GM12891 (cell line): ENCODE results near the gene AP1M1.

Experiments
- POLR2A ChIP-seq: IDR thresholded peaks from 2 replicates; pipeline ENCODE4 v1.6.1; 2011; ENCODE audit warnings: low read depth, low read length, control low read depth
- POLR2AphosphoS5 ChIP-seq: IDR thresholded peaks from 2 replicates; pipeline ENCODE4 v1.6.1; 2011; ENCODE audit warnings: low read depth, low read length, control low read depth
- SPI1 ChIP-seq: IDR thresholded peaks from 2 replicates; pipeline ENCODE4 v1.6.1; 2011; ENCODE audit warnings: low read depth, low read length, control low read depth
- TAF1 ChIP-seq: IDR thresholded peaks from 2 replicates; pipeline ENCODE4 v1.6.1; 2011; ENCODE audit warnings: low read depth, low read length, control low read depth

DNA sequence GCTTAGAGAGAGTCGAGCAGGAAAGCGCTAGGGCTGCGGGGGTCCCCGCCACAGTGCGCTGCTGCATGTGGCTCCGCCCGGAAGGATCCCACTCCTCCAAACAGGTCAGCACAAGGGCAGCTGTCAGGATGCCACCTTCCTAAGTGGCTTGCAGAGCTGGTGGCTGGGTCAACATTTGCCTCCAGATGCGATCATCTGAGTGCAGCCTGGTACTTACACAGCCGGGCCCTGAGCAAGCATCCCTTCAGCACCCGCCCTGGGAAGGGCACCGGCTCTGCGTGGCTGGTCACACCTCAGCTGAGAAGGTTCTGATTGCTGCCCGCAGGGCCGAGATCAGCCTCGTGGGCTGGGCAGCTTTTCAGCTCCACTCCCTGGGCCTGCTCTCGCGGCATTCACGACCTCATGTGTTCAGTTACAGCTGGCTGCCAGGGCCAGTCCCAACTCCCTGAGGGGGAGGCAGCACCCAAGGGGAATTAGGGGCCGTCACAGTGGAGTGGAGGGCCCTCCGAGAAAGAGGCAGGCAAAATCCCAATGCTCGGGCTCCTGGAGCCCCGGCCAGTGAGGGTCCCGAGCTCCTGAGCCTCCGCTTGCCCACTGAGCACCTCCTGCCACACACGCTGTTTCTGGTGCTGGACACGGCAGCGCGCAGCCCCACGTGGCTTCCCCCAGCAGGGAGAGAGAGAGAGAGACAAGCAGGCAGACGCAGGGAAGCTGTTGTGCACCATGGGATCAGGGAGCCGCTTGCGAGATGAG lies 26.8 kb downstream of the AP1M1 start:
- no peak for TF ChIP-seq TAF1
- TF ChIP-seq SPI1: no peak
- TF ChIP-seq POLR2AphosphoS5: no peak
- no peak for TF ChIP-seq POLR2A
